IMR-90 (cell line): ENCODE measurements around the gene TCEAL3. TPM values are rescaled to one million over a fixed set of nuclear protein-coding genes. Genes with fewer than 3 reads are reported as not detected.
"Not testable (repeated sequence)": the region's sequence is repeated elsewhere in the genome, so short reads cannot be mapped to it uniquely, and the experiment has no call there.

Experiments
- ATAC-seq: fragments of 200-7000 bp; cut with Tn5 transposase; 2 replicates; pipeline ENCODE4 v1.9.1; 2020; ENCODE audit warnings: low read depth, mild to moderate bottlenecking, moderate library complexity
- BruUV-seq: library from RNA; stranded (reverse); fragments of 400-500 nt; replicated peaks from 2 replicates; lab custom pipeline; 2021; lab: Mats Ljungman, UMichigan
- CTCF ChIA-PET: fragments of 300-600 bp; formaldehyde crosslinking; extraction: SDS; loops from one replicate; lab custom pipeline; 2021; ENCODE audit warnings: antibody characterized with exemption; lab: Yijun Ruan, JAX
- POLR2A ChIA-PET: fragments of 300-600 bp; sonication (Branson Sonifier 250); formaldehyde crosslinking; loops from one replicate; lab custom pipeline; 2022; ENCODE audit warnings: antibody characterized with exemption; ENCODE audit not compliant: unreplicated experiment; lab: Charles Lee
- DNase-seq: peaks from one replicate; pipeline ENCODE4 v3.0.0; 2013
- H2AFZ ChIP-seq: replicated peaks from 2 replicates; pipeline ENCODE3; 2013; ENCODE audit warnings: low read length, mild to moderate bottlenecking; ENCODE audit not compliant: poor library complexity
- H2AK5ac ChIP-seq: 2 replicates; pipeline ENCODE4 v1.6.1; 2013; ENCODE audit warnings: low read depth, low read length, inconsistent platforms
- H2AK9ac ChIP-seq: replicated peaks from 2 replicates; pipeline ENCODE3; 2013; ENCODE audit warnings: mild to moderate bottlenecking, low read depth, low read length, moderate library complexity; ENCODE audit not compliant: poor library complexity
- H2BK120ac ChIP-seq: 2 replicates; pipeline ENCODE4 v1.6.1; 2013; ENCODE audit warnings: low read depth, low read length, inconsistent platforms
- H2BK15ac ChIP-seq: 3 replicates; pipeline ENCODE4 v1.6.1; 2013; ENCODE audit warnings: low read depth, low read length, inconsistent platforms
- H2BK20ac ChIP-seq: 2 replicates; pipeline ENCODE4 v1.6.1; 2013; ENCODE audit warnings: low read depth, mild to moderate bottlenecking, inconsistent platforms, low read length, moderate library complexity
- H2BK5ac ChIP-seq: 2 replicates; pipeline ENCODE4 v1.6.1; 2013; ENCODE audit warnings: mild to moderate bottlenecking, low read depth, low read length, inconsistent platforms; ENCODE audit not compliant: poor library complexity, severe bottlenecking
- H3K14ac ChIP-seq: replicated peaks from 2 replicates; pipeline ENCODE4 v1.6.1; 2013; ENCODE audit warnings: low read depth, low read length, inconsistent platforms
- H3K18ac ChIP-seq: 2 replicates; pipeline ENCODE4 v1.6.1; 2013; ENCODE audit warnings: low read depth, low read length, control low read depth
- H3K23ac ChIP-seq: 2 replicates; pipeline ENCODE4 v1.6.1; 2013; ENCODE audit warnings: low read depth, low read length, inconsistent platforms
- H3K27ac ChIP-seq: 2 replicates; pipeline ENCODE4 v1.5.1; 2013; ENCODE audit warnings: mild to moderate bottlenecking, control low read depth, low read length; ENCODE audit not compliant: insufficient read depth
- H3K27me3 ChIP-seq: 2 replicates; pipeline ENCODE4 v1.6.1; 2013; ENCODE audit warnings: low read length; ENCODE audit not compliant: control insufficient read depth, insufficient read depth
- H3K36me3 ChIP-seq: 2 replicates; pipeline ENCODE4 v1.6.1; 2013; ENCODE audit warnings: low read length, mixed read lengths; ENCODE audit not compliant: control insufficient read depth, insufficient read depth
- H3K4ac ChIP-seq: 2 replicates; pipeline ENCODE4 v1.6.1; 2013; ENCODE audit warnings: low read depth, low read length, inconsistent platforms
- H3K4me1 ChIP-seq: 2 replicates; pipeline ENCODE4 v1.6.1; 2013; ENCODE audit warnings: low read length, mixed read lengths; ENCODE audit not compliant: control insufficient read depth, insufficient read depth
- H3K4me2 ChIP-seq: 2 replicates; pipeline ENCODE4 v1.6.1; 2013; ENCODE audit warnings: low read depth, mild to moderate bottlenecking, control low read depth, low read length, moderate library complexity
- H3K4me3 ChIP-seq: 2 replicates; pipeline ENCODE4 v1.5.1; 2013; ENCODE audit warnings: low read depth, mild to moderate bottlenecking, control low read depth, low read length, moderate library complexity; ENCODE audit not compliant: insufficient read depth
- H3K56ac ChIP-seq: 2 replicates; pipeline ENCODE4 v1.6.1; 2013; ENCODE audit warnings: low read length, inconsistent platforms; ENCODE audit not compliant: insufficient read depth; ENCODE audit errors: extremely low read depth
- H3K79me1 ChIP-seq, 2 experiments: 2 replicates each; pipeline ENCODE4 v1.6.1; 2013; ENCODE audit warnings: low read length in 2 of 2, inconsistent platforms in 1 of 2, low read depth in 1 of 2
- H3K9ac ChIP-seq: 2 replicates; pipeline ENCODE4 v1.6.1; 2013; ENCODE audit warnings: low read depth, low read length, control low read depth
- H3K9me1 ChIP-seq: 2 replicates; pipeline ENCODE4 v1.6.1; 2013; ENCODE audit warnings: low read length, inconsistent platforms; ENCODE audit not compliant: insufficient read depth
- H3K9me3 ChIP-seq: 2 replicates; pipeline ENCODE4 v1.6.1; 2013; ENCODE audit warnings: low read length; ENCODE audit not compliant: control insufficient read depth, insufficient read depth
- H4K20me1 ChIP-seq: 2 replicates; pipeline ENCODE4 v1.6.1; 2013; ENCODE audit warnings: low read length, inconsistent platforms; ENCODE audit not compliant: insufficient read depth
- H4K5ac ChIP-seq: 2 replicates; pipeline ENCODE4 v1.6.1; 2013; ENCODE audit warnings: mild to moderate bottlenecking, low read depth, low read length, control low read depth
- H4K8ac ChIP-seq, 2 experiments: 2 replicates each; pipeline ENCODE4 v1.6.1; 2013; ENCODE audit warnings: low read depth in 2 of 2, low read length in 2 of 2, control low read depth in 1 of 2, inconsistent platforms in 1 of 2
- H4K91ac ChIP-seq: 2 replicates; pipeline ENCODE4 v1.6.1; 2013; ENCODE audit warnings: low read depth, low read length, inconsistent platforms; ENCODE audit not compliant: insufficient read depth
- WGBS, 2 experiments: methylation state at CpG; one replicate each; pipeline versions ENCODE4 v1.1.5 to v1.1.7; 2013; ENCODE audit warnings: missing lambda C conversion rate in 2 of 2; ENCODE audit not compliant: insufficient read length in 1 of 2; ENCODE audit errors: extremely low coverage in 2 of 2; 5-methylcytosine and 5-hydroxymethylcytosine counted together
- dilution Hi-C: fragments of 300-500 bp; cut with HindIII; formaldehyde crosslinking; loops from one replicate; pipeline ENCODE4 v1.14.3; 2018; ENCODE audit warnings: low sequenced_read_pairs; ENCODE audit not compliant: unreplicated experiment
- in situ Hi-C: fragments of 300-500 bp; cut with MboI; formaldehyde crosslinking; loops from 3 replicates; pipeline ENCODE4 v1.14.3; 2019; ENCODE audit warnings: low sequenced_read_pairs, inconsistent platforms, mixed read lengths
- intact Hi-C: fragments of 100-400 bp; cut with micrococcal nuclease; formaldehyde crosslinking; loops from 2 replicates; pipeline ENCODE4 v1.10.0; 2022
- polyA plus RNA-seq, 3 experiments: library from polyadenylated mRNA; depleted of rRNA; stranded (reverse); fragments of >200 nt; gene quantifications; 2 replicates each; pipeline ENCODE4 v1.2.3, GENCODE V29; 2012; ENCODE audit warnings: low replicate concordance in 1 of 3
- total RNA-seq: library from RNA; depleted of rRNA; stranded (reverse); fragments of >200 nt; gene quantifications from 2 replicates; pipeline ENCODE4 v1.2.3, GENCODE V29; 2012; rRNA removed

TCEAL3 gene
- total and polyA plus RNA-seq, 2 of the 4 experiments (the other 2 are of a cell fraction), result 3.2 to 24.2 TPM

DNA sequence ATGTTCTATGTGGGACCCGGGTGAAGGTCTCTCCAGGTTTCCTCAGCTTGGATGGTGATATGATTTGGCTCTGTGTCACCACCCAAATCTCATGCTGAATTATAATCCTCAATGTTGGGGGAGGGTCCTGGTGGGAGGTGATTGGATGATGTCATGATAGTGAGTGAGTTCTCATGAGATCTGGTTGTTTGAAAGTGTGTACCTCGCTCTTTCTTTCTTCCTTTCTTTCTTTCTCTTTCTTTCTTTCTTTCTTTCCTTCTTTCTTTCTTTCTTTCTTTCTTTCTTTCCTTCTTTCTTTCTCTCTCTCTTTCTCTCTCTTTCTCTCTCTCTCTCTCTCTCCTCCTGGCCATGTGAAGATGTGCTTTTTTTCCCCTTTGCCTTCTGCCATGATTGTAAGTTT, 51.7 kb downstream of the TCEAL3 start:
- ATAC-seq, H3K79me1 ChIP-seq, H3K14ac ChIP-seq, H4K8ac ChIP-seq, intact Hi-C loops, H3K4me3 ChIP-seq, H4K5ac ChIP-seq, H2AK5ac ChIP-seq, H3K9me1 ChIP-seq, H2BK20ac ChIP-seq, H2BK15ac ChIP-seq, H2AFZ ChIP-seq, H3K36me3 ChIP-seq, H3K27me3 ChIP-seq, H4K91ac ChIP-seq, H3K56ac ChIP-seq, H3K27ac ChIP-seq, DNase-seq, H2BK5ac ChIP-seq, H4K20me1 ChIP-seq, POLR2A ChIA-PET, H2BK120ac ChIP-seq, H3K9me3 ChIP-seq, H3K23ac ChIP-seq, H3K18ac ChIP-seq, dilution Hi-C loops, H3K4ac ChIP-seq, H3K4me2 ChIP-seq, H3K4me1 ChIP-seq, in situ Hi-C loops, BruUV-seq, H3K9ac ChIP-seq, H2AK9ac ChIP-seq: not testable (repeated sequence)
- CTCF ChIA-PET, result interaction anchor here (0.6 kb wide), 1 partner anchor 37 kb away, joined by 5 read pairs; no protein-coding TSS in a partner anchor
- whole genome bisulfite sequencing, 2 experiments, result no CpG with 5 or more reads among the region's 2 CpGs

Other genes with a start within 250 kb of the TCEAL3 start
- 114 and 332 TPM in 2 replicates for gene BEX3, start 231.4 kb upstream of the TCEAL3 start, total RNA-seq
- 408 and 409 TPM in 2 replicates for gene BEX3, start 231.4 kb upstream of the TCEAL3 start, polyA plus RNA-seq (2012; rRNA removed)
- gene RAB40A, start 88.5 kb upstream of the TCEAL3 start, total RNA-seq, result under 0.01 TPM in 2 replicates
- gene RAB40A, start 88.5 kb upstream of the TCEAL3 start, polyA plus RNA-seq (2012; rRNA removed), result 0.16 and 0.26 TPM in 2 replicates
- gene TCEAL4, start 22.4 kb upstream of the TCEAL3 start, total RNA-seq, result 11.1 and 16.7 TPM in 2 replicates
- 27.3 and 31.9 TPM in 2 replicates for gene TCEAL4, start 22.4 kb upstream of the TCEAL3 start, polyA plus RNA-seq (2012; rRNA removed)
- gene TCEAL1, start 21.0 kb downstream of the TCEAL3 start, total RNA-seq, result 9.1 and 15.0 TPM in 2 replicates
- gene TCEAL1, start 21.0 kb downstream of the TCEAL3 start, polyA plus RNA-seq (2012; rRNA removed), result 18.8 and 21.8 TPM in 2 replicates
- 1,218 and 1,398 TPM in 2 replicates for gene MORF4L2, start 78.7 kb downstream of the TCEAL3 start, total RNA-seq
- 501 and 795 TPM in 2 replicates for gene MORF4L2, start 78.7 kb downstream of the TCEAL3 start, polyA plus RNA-seq (2012; rRNA removed)
- gene TMEM31, start 102.9 kb downstream of the TCEAL3 start, total RNA-seq, result not detected in 2 replicates
- gene TMEM31, start 102.9 kb downstream of the TCEAL3 start, polyA plus RNA-seq (2012; rRNA removed), result 0.17 TPM in 1 of 2 replicates, not detected in the other
- gene PLP1, start 168.9 kb downstream of the TCEAL3 start, total RNA-seq, result 0.18 and 0.28 TPM in 2 replicates
- gene PLP1, start 168.9 kb downstream of the TCEAL3 start, polyA plus RNA-seq (2012; rRNA removed), result 0.60 and 0.62 TPM in 2 replicates
- gene RAB9B, start 224.3 kb downstream of the TCEAL3 start, total RNA-seq, result 0.90 and 1.1 TPM in 2 replicates
- gene RAB9B, start 224.3 kb downstream of the TCEAL3 start, polyA plus RNA-seq (2012; rRNA removed), result 0.34 and 0.58 TPM in 2 replicates